ENCODE measurements around the gene FZR1.

FZR1 gene

DNA sequence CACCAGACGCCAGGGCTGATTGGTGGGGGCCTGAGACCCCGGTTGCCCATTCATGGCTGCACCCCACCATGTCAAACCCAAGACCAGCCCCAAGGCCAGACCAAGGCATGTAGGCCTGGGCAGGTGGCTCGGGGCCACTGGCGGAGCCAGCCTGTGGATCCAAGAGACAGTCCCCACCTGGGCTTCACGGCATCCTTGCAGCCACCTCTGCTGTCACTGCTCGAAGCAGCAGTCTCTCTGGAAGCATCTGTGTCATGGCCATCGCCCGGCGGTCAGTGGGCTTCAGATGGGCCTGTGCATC, 29.1 kb downstream of the FZR1 start:
- TF ChIP-seq, protein P1, sequence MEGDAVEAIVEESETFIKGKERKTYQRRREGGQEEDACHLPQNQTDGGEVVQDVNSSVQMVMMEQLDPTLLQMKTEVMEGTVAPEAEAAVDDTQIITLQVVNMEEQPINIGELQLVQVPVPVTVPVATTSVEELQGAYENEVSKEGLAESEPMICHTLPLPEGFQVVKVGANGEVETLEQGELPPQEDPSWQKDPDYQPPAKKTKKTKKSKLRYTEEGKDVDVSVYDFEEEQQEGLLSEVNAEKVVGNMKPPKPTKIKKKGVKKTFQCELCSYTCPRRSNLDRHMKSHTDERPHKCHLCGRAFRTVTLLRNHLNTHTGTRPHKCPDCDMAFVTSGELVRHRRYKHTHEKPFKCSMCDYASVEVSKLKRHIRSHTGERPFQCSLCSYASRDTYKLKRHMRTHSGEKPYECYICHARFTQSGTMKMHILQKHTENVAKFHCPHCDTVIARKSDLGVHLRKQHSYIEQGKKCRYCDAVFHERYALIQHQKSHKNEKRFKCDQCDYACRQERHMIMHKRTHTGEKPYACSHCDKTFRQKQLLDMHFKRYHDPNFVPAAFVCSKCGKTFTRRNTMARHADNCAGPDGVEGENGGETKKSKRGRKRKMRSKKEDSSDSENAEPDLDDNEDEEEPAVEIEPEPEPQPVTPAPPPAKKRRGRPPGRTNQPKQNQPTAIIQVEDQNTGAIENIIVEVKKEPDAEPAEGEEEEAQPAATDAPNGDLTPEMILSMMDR (IDR thresholded peaks at IDR 0.05; ENCODE audit: extremely low read depth, insufficient read depth, missing control alignments): no peak
- no peak for DNase-seq (ENCODE audit: low spot score)
- in situ Hi-C loops (cut with MboI; ENCODE audit: low pct_unique_long_range_greater_than_20kb, low sequenced_read_pairs, unreplicated experiment): no loop called here

DNA sequence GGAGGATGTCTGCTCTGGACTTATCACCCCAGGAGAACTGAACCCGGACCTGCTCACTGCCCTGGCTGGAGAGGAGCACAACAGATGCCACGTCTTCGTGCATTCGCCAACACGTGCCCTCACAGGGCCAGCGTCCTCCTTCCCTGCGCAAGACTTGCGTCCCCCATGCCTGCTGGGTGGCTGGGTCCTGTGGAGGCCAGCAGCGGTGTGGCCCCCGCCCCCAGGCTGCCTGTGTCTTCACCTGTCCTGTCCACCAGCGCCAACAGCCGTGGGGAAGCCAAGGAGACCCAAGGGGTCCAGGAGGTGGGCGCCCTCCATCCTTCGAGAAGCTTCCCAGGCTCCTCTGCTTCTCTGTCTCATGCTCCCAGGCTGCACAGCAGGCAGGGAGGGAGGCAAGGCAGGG, 29.5 kb downstream of the FZR1 start:
- in situ Hi-C loops (cut with MboI; ENCODE audit: low pct_unique_long_range_greater_than_20kb, low sequenced_read_pairs, unreplicated experiment): no loop called here
- TF ChIP-seq, protein P1 (IDR thresholded peaks at IDR 0.05; ENCODE audit: extremely low read depth, insufficient read depth, missing control alignments): no peak

DNA sequence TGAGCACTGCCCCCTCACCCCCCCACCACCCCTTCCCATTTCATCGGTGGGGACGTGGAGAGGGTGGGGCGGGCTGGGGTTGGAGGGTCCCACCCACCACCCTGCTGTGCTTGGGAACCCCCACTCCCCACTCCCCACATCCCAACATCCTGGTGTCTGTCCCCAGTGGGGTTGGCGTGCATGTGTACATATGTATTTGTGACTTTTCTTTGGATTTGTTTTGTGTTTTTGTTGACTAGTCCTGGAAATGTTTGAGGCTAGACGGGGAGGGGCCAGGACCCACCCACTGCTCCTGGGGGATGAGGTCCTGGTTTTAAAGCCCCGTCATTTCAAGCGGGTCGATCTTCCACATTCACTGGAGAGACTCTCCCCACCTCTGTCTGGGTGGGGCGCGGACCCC, 29.9 kb downstream of the FZR1 start:
- TF ChIP-seq, protein P1 (IDR thresholded peaks at IDR 0.05; ENCODE audit: extremely low read depth, insufficient read depth, missing control alignments): no peak
- no peak for DNase-seq (ENCODE audit: low spot score)
- in situ Hi-C loops (cut with MboI; ENCODE audit: low pct_unique_long_range_greater_than_20kb, low sequenced_read_pairs, unreplicated experiment): no loop called here

More for the DNA sequence above, 29.5 kb downstream of the FZR1 start:
- no peak for DNase-seq (ENCODE audit: low spot score)

DNA sequence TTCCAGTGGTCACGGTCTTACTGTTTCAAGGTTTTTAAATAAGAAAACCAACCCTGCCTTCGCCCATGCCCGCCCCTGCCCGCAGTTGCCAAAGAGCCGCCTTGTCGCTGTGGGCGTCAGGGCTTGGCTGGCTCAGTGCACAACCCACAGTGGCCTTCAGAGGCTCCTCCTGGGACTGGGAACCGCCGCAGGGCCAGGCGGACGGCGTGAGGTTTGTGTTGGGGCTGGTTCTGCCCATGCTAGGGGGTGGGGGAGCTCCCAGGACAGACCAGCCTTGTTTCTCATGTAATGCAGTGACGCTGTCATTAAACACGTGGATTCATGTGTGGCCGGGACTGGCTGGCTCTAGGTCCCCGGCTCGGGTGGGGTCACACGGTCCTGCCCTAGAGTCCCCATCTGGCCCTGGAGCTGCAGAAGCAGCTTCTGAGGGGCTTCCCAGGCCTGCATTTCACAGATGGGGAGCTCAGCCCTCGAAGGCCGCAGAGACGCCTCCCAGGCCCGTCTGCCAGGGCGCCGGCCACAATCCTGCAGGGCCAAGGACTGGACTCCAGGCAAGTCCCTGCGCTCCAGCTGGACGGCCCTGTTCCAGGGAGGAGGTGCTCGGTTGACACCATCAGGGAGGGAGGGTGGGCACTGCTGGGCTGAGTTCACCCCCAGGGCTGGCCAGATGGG, 30.5 kb downstream of the FZR1 start:
- TF ChIP-seq, protein P1 (IDR thresholded peaks at IDR 0.05; ENCODE audit: extremely low read depth, insufficient read depth, missing control alignments): no peak

DNA sequence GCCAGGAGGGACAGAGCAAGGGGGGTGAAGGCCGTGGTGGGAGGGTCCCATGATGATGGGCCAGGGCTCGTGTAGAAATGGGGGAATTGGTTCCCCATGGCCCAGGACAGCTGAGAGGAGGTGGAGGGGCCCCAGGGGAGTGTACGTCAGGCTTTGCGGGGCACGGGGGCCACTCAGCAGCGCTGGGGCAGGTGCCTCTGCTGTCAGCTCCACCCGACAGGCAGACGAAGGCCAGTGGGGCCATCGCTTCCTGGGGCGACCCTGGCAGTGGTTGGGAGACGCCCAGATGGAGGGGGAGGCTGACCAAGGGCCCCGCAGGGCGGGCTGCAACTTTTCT, 31.0 kb downstream of the FZR1 start:
- DNase-seq (ENCODE audit: low spot score): no peak
- TF ChIP-seq, protein P1 (IDR thresholded peaks at IDR 0.05; ENCODE audit: extremely low read depth, insufficient read depth, missing control alignments): no peak
- in situ Hi-C loops (cut with MboI; ENCODE audit: low pct_unique_long_range_greater_than_20kb, low sequenced_read_pairs, unreplicated experiment): no loop called here

More for the DNA sequence above, 30.5 kb downstream of the FZR1 start:
- no peak for DNase-seq (ENCODE audit: low spot score)
- in situ Hi-C loops (cut with MboI; ENCODE audit: low pct_unique_long_range_greater_than_20kb, low sequenced_read_pairs, unreplicated experiment): no loop called here

DNA sequence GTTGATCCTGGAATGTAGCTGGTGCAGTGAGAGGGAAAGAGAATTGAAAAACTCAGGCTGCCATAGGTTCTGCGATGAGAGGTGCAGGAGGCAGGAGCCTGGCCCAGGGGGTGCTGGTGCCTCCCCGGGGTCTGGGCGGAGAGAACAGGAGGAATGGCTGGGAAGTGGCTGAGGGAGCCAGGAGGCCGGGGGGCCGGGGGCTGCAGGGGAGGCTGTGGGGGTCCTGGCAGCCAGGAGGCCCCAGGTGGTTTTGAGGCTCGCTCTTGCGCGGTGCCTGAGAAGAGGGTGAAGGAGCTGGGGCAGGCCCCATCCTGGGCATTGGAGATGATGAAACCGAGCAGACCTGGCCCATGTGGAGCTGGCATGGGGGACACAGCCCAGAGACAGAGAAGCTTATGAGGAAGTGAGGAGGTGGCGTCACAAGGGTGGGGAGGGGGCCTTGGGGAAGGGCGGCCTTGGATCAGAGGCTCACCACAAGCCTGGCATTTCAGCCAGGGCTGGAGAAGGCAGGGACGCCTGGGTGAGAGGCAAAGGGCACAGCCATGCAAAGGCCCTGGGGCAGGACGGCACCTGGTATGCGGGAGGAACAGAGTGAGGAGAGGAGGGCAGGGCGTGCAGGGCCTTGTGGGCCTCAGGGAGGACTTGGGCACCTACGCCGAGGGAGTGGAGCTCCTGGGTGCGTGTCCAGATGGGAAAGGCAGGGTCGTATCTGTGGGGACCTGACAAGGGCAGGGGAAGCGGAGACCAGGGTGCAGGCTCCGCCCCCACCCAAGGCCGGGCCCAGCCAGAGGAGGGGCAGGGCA, 31.5 kb downstream of the FZR1 start:
- TF ChIP-seq, protein P1 (IDR thresholded peaks at IDR 0.05; ENCODE audit: extremely low read depth, insufficient read depth, missing control alignments): no peak
- no peak for DNase-seq (ENCODE audit: low spot score)
- in situ Hi-C loops (cut with MboI; ENCODE audit: low pct_unique_long_range_greater_than_20kb, low sequenced_read_pairs, unreplicated experiment): no loop called here
